ENCODE results near the gene EXD3.

The EXD3 gene

GRCh38 chr9:137447722-137448601 lies 25.0 kb upstream of the EXD3 start:
- no peak for DNase-seq (ENCODE audit: low read depth)

DNA sequence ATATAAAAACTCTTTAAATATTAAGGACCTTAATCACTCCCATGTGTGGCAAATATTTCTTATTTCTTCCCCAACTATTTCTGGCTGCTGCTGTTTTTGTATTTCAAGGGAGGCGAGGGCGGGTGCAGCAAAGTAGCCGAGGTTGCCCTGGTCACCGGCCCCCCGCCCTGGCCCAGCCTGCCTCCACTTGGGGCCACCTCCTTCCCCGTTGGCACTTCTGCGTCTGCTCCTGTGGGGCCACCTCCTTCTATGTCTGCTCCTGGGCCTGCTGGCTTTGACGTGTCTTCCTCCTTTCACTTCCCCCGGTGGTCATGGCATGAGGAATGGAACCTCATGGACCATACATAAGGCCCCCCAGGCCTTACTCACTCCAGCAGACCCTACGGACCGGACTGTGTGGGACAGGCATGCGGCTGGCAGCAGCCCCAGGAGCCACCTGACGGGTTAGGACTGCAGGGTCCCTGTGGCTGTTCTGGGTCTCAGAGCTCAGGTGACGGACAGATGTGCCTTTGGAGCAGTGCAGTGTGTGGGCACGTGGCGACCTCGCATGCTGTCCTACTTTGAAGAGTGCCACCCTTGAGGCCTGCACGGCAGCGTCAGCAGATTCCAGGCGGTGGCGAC lies 24.0 kb upstream of the EXD3 start:
- DNase-seq (ENCODE audit: low read depth), result no peak

GRCh38 chr9:137445930-137446431 lies 23.0 kb upstream of the EXD3 start:
- no peak for DNase-seq (ENCODE audit: low read depth)

- peak; percentile 44 for DNase-seq (ENCODE audit: low read depth)
Observed at GRCh38 chr9:137445275-137445807, 22.4 kb upstream of the EXD3 start.

- no peak for DNase-seq (ENCODE audit: low read depth)
Observed at GRCh38 chr9:137444106-137444790, 21.3 kb upstream of the EXD3 start.

GRCh38 chr9:137441935-137442321 lies 19.0 kb upstream of the EXD3 start:
- DNase-seq (ENCODE audit: low read depth), result no peak

DNA sequence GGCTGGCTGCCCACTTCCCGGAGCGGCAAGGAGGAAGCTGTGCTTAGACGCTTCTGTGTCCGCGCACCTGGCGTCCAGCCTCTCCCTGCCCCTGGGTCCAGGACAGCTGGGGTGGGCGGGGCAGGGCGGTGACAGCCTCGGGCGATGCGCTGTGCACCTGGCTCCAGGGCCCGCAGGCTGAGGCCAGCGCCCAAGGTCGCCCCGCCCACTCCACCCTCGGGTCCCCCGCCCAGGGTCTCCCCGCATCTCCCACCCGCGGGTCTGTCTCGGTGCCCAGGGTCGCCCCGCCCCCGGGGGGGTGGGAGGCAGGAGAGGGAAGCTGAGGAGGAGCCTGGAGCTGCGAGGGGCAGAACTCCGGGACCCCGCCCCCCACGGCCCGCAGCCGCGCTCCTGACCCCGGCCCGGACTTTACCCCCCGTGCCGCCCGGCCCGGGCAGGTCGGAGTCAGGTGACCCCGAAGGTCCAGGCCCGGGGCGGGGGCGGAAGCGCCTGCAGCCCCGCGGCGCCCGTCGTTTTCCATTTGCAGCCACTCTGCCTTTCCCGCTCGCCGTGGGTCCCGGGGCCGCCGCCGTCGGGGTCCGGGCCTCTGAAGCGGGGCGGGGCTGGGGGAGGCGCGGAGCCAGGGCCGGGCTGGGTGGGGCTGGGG lies 18.4 kb upstream of the EXD3 start, which contains the start of gene ENTPD8:
Gene ENTPD8 (minus strand): TSS at position 69 of the 646 bp plus-strand sequence. CDS start 3,072 bp downstream, outside the sequence.
- DNase-seq (ENCODE audit: low read depth), result no peak

GRCh38 chr9:137439158-137439714 lies 16.3 kb upstream of the EXD3 start:
- DNase-seq (ENCODE audit: low read depth), result no peak

- DNase-seq (ENCODE audit: low read depth), result no peak
Observed at GRCh38 chr9:137438591-137439157, 15.7 kb upstream of the EXD3 start.

GRCh38 chr9:137437691-137438590 lies 15.0 kb upstream of the EXD3 start:
- no peak for DNase-seq (ENCODE audit: low read depth)

DNA sequence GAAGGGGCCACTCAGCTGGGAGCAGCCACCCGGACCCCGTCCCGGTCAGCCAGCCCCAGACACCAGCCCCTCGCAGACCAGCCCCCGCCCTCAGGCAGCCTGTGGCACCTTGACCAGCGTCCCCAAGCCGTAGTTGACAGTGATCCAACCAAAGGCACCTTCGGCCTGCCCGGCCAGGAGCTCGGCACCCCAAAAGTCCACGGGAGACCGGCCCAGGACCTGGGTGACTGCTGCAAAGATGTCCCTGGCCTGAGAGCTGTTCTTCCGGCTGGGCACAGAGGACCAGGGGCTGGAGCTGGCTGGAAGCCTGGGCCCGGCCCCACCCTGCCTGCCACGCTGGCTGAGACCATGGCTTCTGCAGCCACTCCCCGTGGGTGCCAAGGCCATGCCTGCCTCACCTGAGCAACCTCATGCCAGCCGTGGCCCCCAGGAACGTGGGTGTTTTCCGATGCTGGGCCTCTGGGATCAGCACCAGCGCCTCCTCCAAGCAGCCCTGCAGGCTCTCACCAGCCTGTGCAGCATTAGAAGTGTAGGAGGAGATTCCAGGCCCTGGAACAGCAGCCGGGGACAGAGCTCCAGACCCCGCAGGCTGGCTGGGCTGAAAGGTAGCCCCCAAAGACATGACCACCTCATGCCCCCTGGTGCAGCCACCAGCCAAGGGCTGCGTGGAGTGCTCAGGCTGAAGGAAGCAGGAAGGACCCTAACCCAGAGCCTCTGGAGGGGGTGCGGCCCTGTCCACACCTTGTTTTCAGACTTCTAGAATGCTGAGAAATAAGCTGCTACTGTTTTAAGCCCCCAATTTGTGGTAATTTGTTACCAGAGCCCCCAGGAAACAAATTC lies 14.0 kb upstream of the EXD3 start:
- no peak for DNase-seq (ENCODE audit: low read depth)

DNA sequence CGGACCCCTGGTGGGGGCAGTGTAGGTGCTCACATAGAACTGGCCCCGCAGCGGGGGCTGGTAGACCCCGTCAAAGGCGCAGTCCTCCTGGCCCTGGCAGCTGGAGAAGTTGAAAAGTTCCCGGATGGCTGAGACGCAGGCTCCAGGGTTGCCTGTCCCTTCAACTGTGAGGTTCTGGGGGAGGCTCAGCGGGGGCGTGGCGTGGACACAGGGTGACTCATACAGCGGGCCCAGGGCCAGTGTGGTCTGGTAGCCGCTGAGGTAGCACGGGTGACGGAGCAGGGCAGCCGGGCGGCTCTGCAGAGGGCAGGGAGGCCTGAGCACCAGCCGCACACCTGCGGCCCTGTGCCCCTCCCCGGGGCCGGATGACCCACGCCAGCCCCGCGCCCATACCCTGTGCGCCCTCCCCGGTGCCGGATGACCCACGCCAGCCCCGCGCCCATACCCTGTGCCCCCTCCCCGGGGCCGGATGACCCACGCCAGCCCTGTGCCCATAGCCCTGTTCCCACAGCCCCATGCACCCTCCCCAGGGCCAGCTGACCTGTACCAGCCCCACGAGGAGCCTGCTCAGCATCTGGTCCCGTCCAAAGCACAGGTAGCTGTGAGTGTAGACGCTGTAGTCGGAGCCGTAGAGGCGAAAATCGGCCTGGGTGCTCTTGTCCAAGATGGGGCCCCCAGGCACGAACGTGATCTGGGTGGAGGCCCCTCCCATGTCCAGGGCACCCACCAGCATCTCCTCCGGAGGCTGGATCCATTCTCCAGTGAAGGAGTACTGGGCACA lies 13.2 kb upstream of the EXD3 start:
- DNase-seq (ENCODE audit: low read depth), result peak; percentile 71

- DNase-seq (ENCODE audit: low read depth), result no peak
Observed at GRCh38 chr9:137435381-137435891, 12.5 kb upstream of the EXD3 start.

DNA sequence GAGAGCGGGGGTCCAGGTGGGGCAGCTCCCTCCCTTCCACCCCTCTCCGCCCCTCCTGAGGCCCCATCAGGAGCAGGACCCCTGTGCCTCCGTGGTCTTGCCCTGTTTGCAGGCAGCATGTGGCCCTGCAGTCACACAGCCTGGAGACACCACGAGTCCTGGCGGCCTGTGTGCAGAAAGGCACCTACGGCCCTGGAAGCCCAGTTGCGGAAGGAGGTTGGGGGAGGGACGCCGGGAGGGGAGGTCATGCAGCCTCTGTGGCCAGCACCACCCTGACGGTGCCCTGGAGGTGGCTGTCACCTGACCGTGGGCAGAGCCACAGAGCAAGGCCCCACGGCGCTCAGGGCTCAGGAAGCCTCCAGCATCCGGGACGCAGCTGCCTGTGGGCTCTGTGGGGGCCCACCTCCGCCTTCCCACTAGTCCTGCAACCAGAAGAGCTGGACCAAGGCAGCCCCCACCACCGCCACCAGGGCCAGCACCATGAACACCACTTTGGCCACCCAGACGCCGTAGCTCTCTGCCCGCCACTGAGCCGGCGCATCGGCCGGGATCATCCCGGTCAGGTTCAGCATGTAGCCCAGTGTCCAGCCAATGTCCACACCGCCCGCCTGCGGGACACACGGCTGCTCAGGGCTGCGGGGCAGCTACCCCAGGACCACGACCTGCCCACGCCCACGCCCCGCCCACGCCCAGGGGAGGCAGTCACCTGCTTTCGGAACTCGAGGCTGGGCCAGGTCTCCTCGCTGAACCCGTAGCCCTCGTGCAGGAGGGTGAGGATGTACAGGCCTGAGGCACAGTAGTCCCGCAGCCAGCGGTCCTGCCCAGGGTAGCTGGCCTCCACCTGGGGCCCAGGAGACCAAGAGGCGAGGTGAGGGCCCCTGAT lies 11.8 kb upstream of the EXD3 start:
- DNase-seq (ENCODE audit: low read depth), result no peak

GRCh38 chr9:137433916-137434431 lies 11.0 kb upstream of the EXD3 start:
- DNase-seq (ENCODE audit: low read depth), result no peak

GRCh38 chr9:137433349-137433915 lies 10.5 kb upstream of the EXD3 start:
- no peak for DNase-seq (ENCODE audit: low read depth)

Measured in GM04504 (cell line).